OCI-LY7 (cell line): ENCODE results near the gene CCDC73. TPM values are rescaled to one million over a fixed set of nuclear protein-coding genes. Genes with fewer than 3 reads are reported as not detected.

Source experiments
- BruUV-seq: library from RNA; stranded (reverse); fragments of 400-500 nt; replicated peaks from 2 replicates; lab custom pipeline; 2021; lab: Mats Ljungman, UMichigan
- CTCF ChIA-PET: fragments of 300-600 bp; sonication (Branson Sonifier 250); formaldehyde crosslinking; loops from one replicate; lab custom pipeline; 2022; ENCODE audit warnings: antibody characterized with exemption; ENCODE audit not compliant: unreplicated experiment; lab: Charles Lee
- POLR2A ChIA-PET: fragments of 300-600 bp; sonication (Branson Sonifier 250); formaldehyde crosslinking; loops from one replicate; lab custom pipeline; 2022; ENCODE audit warnings: antibody characterized with exemption; lab: Charles Lee
- DNase-seq: peaks from one replicate; pipeline ENCODE4 v3.0.0-alpha.2; 2015; ENCODE audit warnings: low spot score
- H2AFZ ChIP-seq: fragments of 200-600 bp; sonication (generic), shearing (Covaris generic); 2 replicates; pipeline ENCODE4 v1.6.1; 2014; ENCODE audit warnings: mild to moderate bottlenecking, antibody characterized with exemption, low read length, moderate library complexity
- H3K27ac ChIP-seq: fragments of 200-600 bp; sonication (generic); 2 replicates; pipeline ENCODE4 v1.5.1; 2014; ENCODE audit warnings: mixed run types, low read depth, mild to moderate bottlenecking, moderate library complexity, low read length, inconsistent platforms; ENCODE audit not compliant: poor library complexity, severe bottlenecking
- H3K36me3 ChIP-seq: fragments of 200-600 bp; sonication (generic); 2 replicates; pipeline ENCODE4 v1.6.1; 2014; ENCODE audit warnings: mild to moderate bottlenecking, antibody characterized with exemption, low read length, moderate library complexity, mixed read lengths; ENCODE audit not compliant: insufficient read depth
- H3K4me1 ChIP-seq: fragments of 200-600 bp; sonication (generic); 2 replicates; pipeline ENCODE4 v1.5.1; 2014; ENCODE audit warnings: mild to moderate bottlenecking, low read length; ENCODE audit not compliant: insufficient read depth, poor library complexity, severe bottlenecking
- H3K4me2 ChIP-seq: fragments of 200-600 bp; sonication (generic); 2 replicates; pipeline ENCODE4 v1.6.1; 2014; ENCODE audit warnings: mild to moderate bottlenecking, low read length
- H3K4me3 ChIP-seq: fragments of 200-600 bp; sonication (generic); 2 replicates; pipeline ENCODE4 v1.5.1; 2014; ENCODE audit warnings: mild to moderate bottlenecking, low read depth, low read length; ENCODE audit not compliant: poor library complexity, severe bottlenecking
- H3K79me2 ChIP-seq: fragments of 200-600 bp; sonication (generic); 2 replicates; pipeline ENCODE4 v1.6.1; 2016; ENCODE audit warnings: low read depth, mild to moderate bottlenecking, low read length, moderate library complexity, mixed read lengths; ENCODE audit not compliant: insufficient read depth
- H3K9me2 ChIP-seq: fragments of 200-600 bp; sonication (generic); 2 replicates; pipeline ENCODE4 v1.6.1; 2016; ENCODE audit warnings: mild to moderate bottlenecking, low read length, mixed read lengths; ENCODE audit not compliant: insufficient read depth
- H3K9me3 ChIP-seq: fragments of 200-600 bp; sonication (generic); 2 replicates; pipeline ENCODE4 v1.6.1; 2014; ENCODE audit warnings: mild to moderate bottlenecking, mixed run types, low read length, mixed read lengths
- H4K20me1 ChIP-seq: fragments of 200-600 bp; sonication (generic); 2 replicates; pipeline ENCODE4 v1.6.1; 2014; ENCODE audit warnings: mild to moderate bottlenecking, antibody characterized with exemption, low read length, moderate library complexity, mixed read lengths; ENCODE audit not compliant: insufficient read depth
- CTCF ChIP-seq: fragments of 200-600 bp; sonication (generic); conservative IDR thresholded peaks from 2 replicates; pipeline ENCODE4 v1.5.1; 2014; ENCODE audit warnings: mild to moderate bottlenecking, antibody characterized with exemption, low read length, moderate library complexity, mixed read lengths
- EZH2phosphoT487 ChIP-seq: fragments of 200-600 bp; sonication (generic); IDR thresholded peaks from 2 replicates; pipeline ENCODE4 v1.6.1; 2018; ENCODE audit warnings: low read depth, borderline replicate concordance, mild to moderate bottlenecking, mixed run types, antibody characterized with exemption, low read length, moderate library complexity, mixed read lengths
- intact Hi-C: fragments of 100-400 bp; cut with micrococcal nuclease; formaldehyde crosslinking; loops from one replicate; pipeline ENCODE4 v1.10.0; 2022; ENCODE audit not compliant: unreplicated experiment
- total RNA-seq, 2 experiments: library from RNA; depleted of rRNA in 1 of 2; stranded (reverse); fragments of >200 nt in 1 of 2; shearing (Covaris generic) in 1 of 2; gene quantifications; 2 replicates each; pipeline ENCODE4 v1.2.3, GENCODE V29; 2014 to 2022

CCDC73 gene
- total RNA-seq, 2 experiments from 2014 or later: not detected

GRCh38 chr11:32833921-32834320, 39.5 kb upstream of the CCDC73 start:
- no peaks in the 10 kb centered on the region for H3K9me2 ChIP-seq
- no peak overlapping the region for H3K4me3 ChIP-seq
- H3K36me3 ChIP-seq: no peaks in the 10 kb centered on the region
- no peaks in the 10 kb centered on the region for H3K9me3 ChIP-seq
- H3K27ac ChIP-seq: no peak overlapping the region
- CTCF ChIA-PET: no interaction called here
- intact Hi-C loops: no loop called here
- no peaks in the 10 kb centered on the region for H3K79me2 ChIP-seq
- DNase-seq: no peak
- no peak overlapping the region for H3K4me2 ChIP-seq
- no peak overlapping the region for H2AFZ ChIP-seq
- no peaks in the 10 kb centered on the region for H3K4me1 ChIP-seq
- BruUV-seq: no TSS peak
- no peak for TF ChIP-seq EZH2phosphoT487
- no peak for TF ChIP-seq CTCF
- POLR2A ChIA-PET: interaction anchor here (0.5 to 1.5 kb wide), 3 partner anchors 11 to 783 kb away, joined by 3 to 4 read pairs (median 3); no protein-coding TSS in a partner anchor
- no peaks in the 10 kb centered on the region for H4K20me1 ChIP-seq

- intact Hi-C loops: no loop called here
- BruUV-seq: no TSS peak
- Histone ChIP-seq H3K4me3 (no peak overlapping the region), H2AFZ (no peak overlapping the region), H3K9me3 (no peaks in the 10 kb centered on the region), H3K9me2 (no peaks in the 10 kb centered on the region), H3K79me2 (no peaks in the 10 kb centered on the region), H3K27ac (no peak overlapping the region), H3K36me3 (no peaks in the 10 kb centered on the region), H3K4me2 (no peak overlapping the region), H3K4me1 (no peaks in the 10 kb centered on the region), H4K20me1 (no peaks in the 10 kb centered on the region)
- TF ChIP-seq EZH2phosphoT487: no peak
- no peak for TF ChIP-seq CTCF
- no peak for DNase-seq
- ChIA-PET POLR2A (interaction anchor here (0.6 kb wide), 1 partner anchor 18 kb away, joined by 3 read pairs; no protein-coding TSS in a partner anchor), CTCF (no interaction called here)
Observed at GRCh38 chr11:32831221-32831620, 36.8 kb upstream of the CCDC73 start.

GRCh38 chr11:32830796-32831195, 36.3 kb upstream of the CCDC73 start:
- Histone ChIP-seq H2AFZ (no peak overlapping the region), H3K79me2 (no peaks in the 10 kb centered on the region), H3K27ac (no peak overlapping the region), H3K36me3 (no peaks in the 10 kb centered on the region), H3K4me1 (no peaks in the 10 kb centered on the region), H4K20me1 (no peaks in the 10 kb centered on the region), H3K9me3 (no peaks in the 10 kb centered on the region), H3K9me2 (no peaks in the 10 kb centered on the region), H3K4me2 (no peak overlapping the region), H3K4me3 (no peak overlapping the region)
- ChIA-PET POLR2A (interaction anchor here (0.6 kb wide), 1 partner anchor 18 kb away, joined by 3 read pairs; no protein-coding TSS in a partner anchor), CTCF (no interaction called here)
- TF ChIP-seq CTCF (no peak), EZH2phosphoT487 (no peak)
- intact Hi-C loops: no loop called here
- no peak for DNase-seq
- no TSS peak for BruUV-seq
